ENCODE data around the gene PSAPL1. TPM values are rescaled to one million over a fixed set of nuclear protein-coding genes. Genes with fewer than 3 reads are reported as not detected.
A peak's percentile ranks its signal among the peaks of the same experiment; 100 is the strongest.

PSAPL1 gene
- total RNA-seq, 1 experiment from 2014 or later: not detected

DNA sequence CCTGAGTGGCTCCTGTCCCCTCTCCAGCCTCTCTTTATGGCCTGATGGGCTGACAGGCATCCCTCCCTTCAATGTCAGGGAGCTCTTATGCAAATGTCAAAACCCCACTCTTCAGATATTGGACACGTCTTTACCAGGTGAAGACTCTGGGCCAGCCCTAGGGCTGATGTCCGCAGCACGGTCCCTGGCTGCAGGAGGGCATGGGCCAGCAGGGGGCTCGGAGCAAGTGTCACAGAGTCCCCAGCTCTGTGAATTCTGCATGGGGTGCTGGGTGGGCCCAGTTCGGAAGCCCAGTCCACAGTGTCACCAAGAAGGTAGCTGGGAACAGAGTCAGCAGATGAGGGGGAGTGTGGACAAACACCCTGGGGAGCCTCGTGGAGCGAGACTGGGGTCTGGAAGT is 39.6 kb upstream of the PSAPL1 start (continued):
- TF ChIP-seq HMGXB4 (CRISPR knock-in tag; IDR thresholded peaks at IDR 0.05): no peak
- no peak for TF ChIP-seq E2F1 (CRISPR knock-in tag; IDR thresholded peaks at IDR 0.05)
- no peak for TF ChIP-seq ESRRA (CRISPR knock-in tag; IDR thresholded peaks at IDR 0.05; ENCODE audit: borderline replicate concordance)
- TF ChIP-seq ATF1 (CRISPR knock-in tag; IDR thresholded peaks at IDR 0.05): no peak
- no peak for TF ChIP-seq MLX (CRISPR knock-in tag; IDR thresholded peaks at IDR 0.05)
- no peak for TF ChIP-seq RORB (CRISPR knock-in tag; IDR thresholded peaks at IDR 0.05)
- TF ChIP-seq ZNF423 (CRISPR knock-in tag; IDR thresholded peaks at IDR 0.05): no peak
- no peak for TF ChIP-seq RELA (CRISPR knock-in tag; IDR thresholded peaks at IDR 0.05; ENCODE audit: borderline replicate concordance)
- TF ChIP-seq ZNF263 (CRISPR knock-in tag; IDR thresholded peaks at IDR 0.05; ENCODE audit: low read depth): no peak
- no peak for TF ChIP-seq OVOL2 (CRISPR knock-in tag; IDR thresholded peaks at IDR 0.05; ENCODE audit: borderline replicate concordance)
- TF ChIP-seq CREM (CRISPR knock-in tag; IDR thresholded peaks at IDR 0.05): no peak
- TF ChIP-seq MXD4 (CRISPR knock-in tag; IDR thresholded peaks at IDR 0.05; ENCODE audit: borderline replicate concordance): no peak
- TF ChIP-seq, protein P1, sequence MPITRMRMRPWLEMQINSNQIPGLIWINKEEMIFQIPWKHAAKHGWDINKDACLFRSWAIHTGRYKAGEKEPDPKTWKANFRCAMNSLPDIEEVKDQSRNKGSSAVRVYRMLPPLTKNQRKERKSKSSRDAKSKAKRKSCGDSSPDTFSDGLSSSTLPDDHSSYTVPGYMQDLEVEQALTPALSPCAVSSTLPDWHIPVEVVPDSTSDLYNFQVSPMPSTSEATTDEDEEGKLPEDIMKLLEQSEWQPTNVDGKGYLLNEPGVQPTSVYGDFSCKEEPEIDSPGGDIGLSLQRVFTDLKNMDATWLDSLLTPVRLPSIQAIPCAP (CRISPR knock-in tag; IDR thresholded peaks at IDR 0.05): no peak

DNA sequence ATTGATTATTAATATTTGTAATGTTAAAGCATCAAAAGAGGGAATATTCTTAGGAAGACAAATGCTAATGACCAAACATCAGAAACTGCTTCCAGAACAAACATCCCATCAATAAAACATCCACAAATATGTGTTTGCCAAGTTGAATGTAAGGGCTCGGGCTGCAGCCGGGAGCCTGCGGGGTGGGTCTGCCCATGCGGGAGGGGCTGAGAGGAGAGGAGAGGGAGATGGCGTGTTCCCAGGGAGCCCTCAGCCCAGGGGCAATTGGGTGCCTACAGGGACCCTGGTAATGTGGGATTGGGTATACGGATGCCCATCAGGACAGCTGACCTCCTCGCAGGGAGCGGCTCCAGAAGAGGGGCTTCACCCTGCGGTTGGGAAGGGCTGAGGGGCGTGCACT is 38.4 kb upstream of the PSAPL1 start:
- peaks cover 13% of the 10 kb centered on the region for H3K4me1 Mint-ChIP-seq
- TF ChIP-seq FOXP1 (CRISPR knock-in tag; IDR thresholded peaks at IDR 0.05; ENCODE audit: borderline replicate concordance) (no peak), SOX15 (CRISPR knock-in tag; IDR thresholded peaks at IDR 0.05) (no peak)
- H3K36me3 Mint-ChIP-seq: no peaks in the 10 kb centered on the region
- no peak overlapping the region for H3K27ac Mint-ChIP-seq
- ChIA-PET POLR2A (no interaction called here), CTCF (no interaction called here)
- ATAC-seq (no peak), DNase-seq (ENCODE audit: low spot score) (no peak)
- H3K4me3 Mint-ChIP-seq: no peak overlapping the region
- H3K27me3 Mint-ChIP-seq (ENCODE audit: low read depth): no peaks in the 10 kb centered on the region; the same call in 1 of the 2 replicates
- no peaks in the 10 kb centered on the region; the same call in 1 of the 2 replicates for H3K9me3 Mint-ChIP-seq

GRCh38 chr4:7472442-7473013 is 37.8 kb upstream of the PSAPL1 start:
- POLR2A ChIA-PET: no interaction called here
- peaks cover 13% of the 10 kb centered on the region for H3K4me1 Mint-ChIP-seq
- DNase-seq (ENCODE audit: low spot score): peak; percentile 36
- CTCF ChIA-PET: interaction anchor here (2.4 kb wide), 1 partner anchor 11 kb away, joined by 11 read pairs; no protein-coding TSS in a partner anchor
- H3K27ac Mint-ChIP-seq: no peak overlapping the region
- ATAC-seq: peak; percentile 69; the same call in 1 of the 2 replicates
- no peaks in the 10 kb centered on the region for H3K36me3 Mint-ChIP-seq
- no peaks in the 10 kb centered on the region; the same call in 1 of the 2 replicates for H3K27me3 Mint-ChIP-seq (ENCODE audit: low read depth)
- no peak overlapping the region for H3K4me3 Mint-ChIP-seq
- no peaks in the 10 kb centered on the region; the same call in 1 of the 2 replicates for H3K9me3 Mint-ChIP-seq
- TF ChIP-seq, protein P2, sequence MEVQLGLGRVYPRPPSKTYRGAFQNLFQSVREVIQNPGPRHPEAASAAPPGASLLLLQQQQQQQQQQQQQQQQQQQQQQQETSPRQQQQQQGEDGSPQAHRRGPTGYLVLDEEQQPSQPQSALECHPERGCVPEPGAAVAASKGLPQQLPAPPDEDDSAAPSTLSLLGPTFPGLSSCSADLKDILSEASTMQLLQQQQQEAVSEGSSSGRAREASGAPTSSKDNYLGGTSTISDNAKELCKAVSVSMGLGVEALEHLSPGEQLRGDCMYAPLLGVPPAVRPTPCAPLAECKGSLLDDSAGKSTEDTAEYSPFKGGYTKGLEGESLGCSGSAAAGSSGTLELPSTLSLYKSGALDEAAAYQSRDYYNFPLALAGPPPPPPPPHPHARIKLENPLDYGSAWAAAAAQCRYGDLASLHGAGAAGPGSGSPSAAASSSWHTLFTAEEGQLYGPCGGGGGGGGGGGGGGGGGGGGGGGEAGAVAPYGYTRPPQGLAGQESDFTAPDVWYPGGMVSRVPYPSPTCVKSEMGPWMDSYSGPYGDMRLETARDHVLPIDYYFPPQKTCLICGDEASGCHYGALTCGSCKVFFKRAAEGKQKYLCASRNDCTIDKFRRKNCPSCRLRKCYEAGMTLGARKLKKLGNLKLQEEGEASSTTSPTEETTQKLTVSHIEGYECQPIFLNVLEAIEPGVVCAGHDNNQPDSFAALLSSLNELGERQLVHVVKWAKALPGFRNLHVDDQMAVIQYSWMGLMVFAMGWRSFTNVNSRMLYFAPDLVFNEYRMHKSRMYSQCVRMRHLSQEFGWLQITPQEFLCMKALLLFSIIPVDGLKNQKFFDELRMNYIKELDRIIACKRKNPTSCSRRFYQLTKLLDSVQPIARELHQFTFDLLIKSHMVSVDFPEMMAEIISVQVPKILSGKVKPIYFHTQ (CRISPR knock-in tag; IDR thresholded peaks at IDR 0.05): no peak
- TF ChIP-seq ZNF396 (CRISPR knock-in tag; IDR thresholded peaks at IDR 0.05; ENCODE audit: borderline replicate concordance): no peak
- TF ChIP-seq NR2C2 (CRISPR knock-in tag; IDR thresholded peaks at IDR 0.05): no peak
- no peak for TF ChIP-seq NR3C1 (CRISPR knock-in tag; conservative IDR thresholded peaks at IDR 0.05; ENCODE audit: low read depth)
- no peak for TF ChIP-seq ZNF263 (CRISPR knock-in tag; IDR thresholded peaks at IDR 0.05; ENCODE audit: low read depth)
- TF ChIP-seq ESRRA (CRISPR knock-in tag; IDR thresholded peaks at IDR 0.05; ENCODE audit: borderline replicate concordance): no peak
- TF ChIP-seq NFATC4 (CRISPR knock-in tag; IDR thresholded peaks at IDR 0.05): no peak
- TF ChIP-seq, protein P3, sequence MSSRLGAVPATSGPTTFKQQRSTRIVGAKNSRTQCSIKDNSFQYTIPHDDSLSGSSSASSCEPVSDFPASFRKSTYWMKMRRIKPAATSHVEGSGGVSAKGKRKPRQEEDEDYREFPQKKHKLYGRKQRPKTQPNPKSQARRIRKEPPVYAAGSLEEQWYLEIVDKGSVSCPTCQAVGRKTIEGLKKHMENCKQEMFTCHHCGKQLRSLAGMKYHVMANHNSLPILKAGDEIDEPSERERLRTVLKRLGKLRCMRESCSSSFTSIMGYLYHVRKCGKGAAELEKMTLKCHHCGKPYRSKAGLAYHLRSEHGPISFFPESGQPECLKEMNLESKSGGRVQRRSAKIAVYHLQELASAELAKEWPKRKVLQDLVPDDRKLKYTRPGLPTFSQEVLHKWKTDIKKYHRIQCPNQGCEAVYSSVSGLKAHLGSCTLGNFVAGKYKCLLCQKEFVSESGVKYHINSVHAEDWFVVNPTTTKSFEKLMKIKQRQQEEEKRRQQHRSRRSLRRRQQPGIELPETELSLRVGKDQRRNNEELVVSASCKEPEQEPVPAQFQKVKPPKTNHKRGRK (CRISPR knock-in tag; IDR thresholded peaks at IDR 0.05; ENCODE audit: borderline replicate concordance): no peak
- no peak for TF ChIP-seq ZBTB21 (CRISPR knock-in tag; IDR thresholded peaks at IDR 0.05; ENCODE audit: borderline replicate concordance)
- TF ChIP-seq, protein P1 (CRISPR knock-in tag; IDR thresholded peaks at IDR 0.05): no peak
- no peak for TF ChIP-seq ATF1 (CRISPR knock-in tag; IDR thresholded peaks at IDR 0.05)
